Ascending aorta (tissue), 2 donors: ENCODE results near the gene VEZF1. TPM values are rescaled to one million over a fixed set of nuclear protein-coding genes. Genes with fewer than 3 reads are reported as not detected.

Source experiments
- DNase-seq, 2 donors: peaks; one replicate each; pipeline ENCODE4 v3.0.0-alpha.2; 2019; ENCODE audit warnings: low spot score in 2 of 2
- H3K27ac ChIP-seq, 2 donors: fragments of 200-600 bp; sonication (generic); one replicate each; pipeline ENCODE4 v1.5.1; 2016 to 2017; ENCODE audit warnings: mild to moderate bottlenecking in 1 of 2
- H3K27me3 ChIP-seq: fragments of 200-600 bp; sonication (generic); one replicate; pipeline ENCODE4 v1.5.1; 2017
- H3K36me3 ChIP-seq, 2 donors: fragments of 200-600 bp; sonication (generic); one replicate each; pipeline ENCODE4 v1.5.1; 2016
- H3K4me1 ChIP-seq, 2 donors: fragments of 200-600 bp; sonication (generic); one replicate each; pipeline ENCODE4 v1.5.1; 2016 to 2017; ENCODE audit warnings: mild to moderate bottlenecking in 1 of 2
- H3K4me3 ChIP-seq, 2 donors: fragments of 200-600 bp; sonication (generic); one replicate each; pipeline ENCODE4 v1.5.1; 2016 to 2017; ENCODE audit warnings: mild to moderate bottlenecking in 1 of 2
- H3K9me3 ChIP-seq, 2 donors: fragments of 200-600 bp; sonication (generic); one replicate each; pipeline ENCODE4 v1.5.1; 2016
- CTCF ChIP-seq, 3 experiments: fragments of 200-600 bp in 2 of 3; fragments of 450-650 bp in 1 of 3; sonication (generic) in 2 of 3; IDR thresholded peaks; one replicate each; pipeline ENCODE4 v1.5.1; 2016 to 2019; ENCODE audit warnings: antibody characterized with exemption in 3 of 3, mild to moderate bottlenecking in 1 of 3, moderate library complexity in 1 of 3
- intact Hi-C: fragments of 100-400 bp; cut with DNase I; formaldehyde crosslinking; loops from one replicate; pipeline ENCODE4 v1.15.1; 2023
- total RNA-seq: library from RNA; depleted of rRNA; stranded (reverse); fragments of >200 nt; gene quantifications from one replicate; pipeline ENCODE4 v1.1.0, GENCODE V29; 2016

The VEZF1 gene
- total RNA-seq, 1 donor from 2014 or later: 47.4 TPM

- Histone ChIP-seq H3K27me3 (no peaks in the 10 kb centered on the region), H3K4me1 (no peaks in the 10 kb centered on the region), H3K27ac (no peak overlapping the region), H3K36me3 (no peaks in the 10 kb centered on the region), H3K4me3 (no peak overlapping the region), H3K9me3 (no peaks in the 10 kb centered on the region)
- no peak for TF ChIP-seq CTCF (IDR thresholded peaks at IDR 0.05)
- no peak for DNase-seq
- intact Hi-C loops: no loop called here
Observed at GRCh38 chr17:58019039-58019438, 31.0 kb upstream of the VEZF1 start.

GRCh38 chr17:58010067-58010799, 22.2 kb upstream of the VEZF1 start:
- peaks cover 4 to 13% of the 10 kb centered on the region in 2 donors for H3K4me1 ChIP-seq
- no peaks in the 10 kb centered on the region for H3K27me3 ChIP-seq
- peaks cover 2 to 7% of the 10 kb centered on the region in 2 donors for H3K36me3 ChIP-seq
- intact Hi-C loops: no loop called here
- no peak overlapping the region for H3K4me3 ChIP-seq
- no peak overlapping the region for H3K27ac ChIP-seq
- H3K9me3 ChIP-seq: no peaks in the 10 kb centered on the region
- DNase-seq: no peak
- TF ChIP-seq CTCF (IDR thresholded peaks at IDR 0.05): no peak

GRCh38 chr17:58007781-58008706, 20.0 kb upstream of the VEZF1 start:
- Histone ChIP-seq H3K9me3 (no peaks in the 10 kb centered on the region), H3K36me3 (peaks cover 20 to 28% of the 10 kb centered on the region in 2 donors), H3K4me3 (peak overlapping the region; percentile 84 to 85), H3K27me3 (no peaks in the 10 kb centered on the region), H3K27ac (peak overlapping the region; percentile 96 to 99), H3K4me1 (peaks cover 4 to 29% of the 10 kb centered on the region in 2 donors)
- intact Hi-C loops: loop anchor here (1.0 to 10.0 kb wide), 9 partner anchors 19 to 1046 kb away; partner anchors contain the start of genes COIL, DYNLL2, MKS1 and MSI2
- no peak for DNase-seq
- TF ChIP-seq CTCF (IDR thresholded peaks at IDR 0.05): no peak

- peaks cover 4 to 33% of the 10 kb centered on the region in 2 donors for H3K4me1 ChIP-seq
- peak within 1 kb of the TSS; percentile 96 to 99 for H3K27ac ChIP-seq
- TF ChIP-seq CTCF (IDR thresholded peaks at IDR 0.05): no peak
- no peaks in the 10 kb centered on the region for H3K27me3 ChIP-seq
- H3K9me3 ChIP-seq: no peaks in the 10 kb centered on the region
- intact Hi-C loops: loop anchor here (1.0 to 10.0 kb wide), 9 partner anchors 18 to 1045 kb away; partner anchors contain the start of genes COIL, DYNLL2, MKS1 and MSI2
- H3K4me3 ChIP-seq: peak within 1 kb of the TSS; percentile 84 to 85
- H3K36me3 ChIP-seq: peaks cover 25 to 37% of the 10 kb centered on the region in 2 donors
- DNase-seq: peak; percentile 81 to 98
Observed at GRCh38 chr17:58006924-58007780, 19.1 kb upstream of the VEZF1 start, which contains the start of gene SRSF1. SRSF1 (minus strand) TSS chr17:58007246; CDS start chr17:58007137, 109 bp downstream.

GRCh38 chr17:58006560-58006923, 18.5 kb upstream of the VEZF1 start:
- no peaks in the 10 kb centered on the region for H3K9me3 ChIP-seq
- H3K27ac ChIP-seq: peak overlapping the region; percentile 96 to 99
- H3K27me3 ChIP-seq: no peaks in the 10 kb centered on the region
- H3K4me3 ChIP-seq: peak overlapping the region; percentile 84 to 85
- intact Hi-C loops: loop anchor here (2.0 to 10.0 kb wide), 8 partner anchors 18 to 1044 kb away; partner anchors contain the start of genes COIL, MKS1, MSI2 and VEZF1
- DNase-seq: peak; percentile 19 to 83
- peaks cover 4 to 36% of the 10 kb centered on the region in 2 donors for H3K4me1 ChIP-seq
- H3K36me3 ChIP-seq: peaks cover 25 to 39% of the 10 kb centered on the region in 2 donors
- TF ChIP-seq CTCF (IDR thresholded peaks at IDR 0.05): no peak
